Omental fat pad (tissue), 4 donors: ENCODE results near the gene HOOK1. TPM values are rescaled to one million over a fixed set of nuclear protein-coding genes. Genes with fewer than 3 reads are reported as not detected.
"Not testable (repeated sequence)": the region's sequence is repeated elsewhere in the genome, so short reads cannot be mapped to it uniquely, and the experiment has no call there.

Source experiments
- ATAC-seq: fragments of 150-250 bp; one replicate; pipeline ENCODE4 v1.9.1; 2016; ENCODE audit warnings: mild to moderate bottlenecking, moderate library complexity; ENCODE audit not compliant: low FRiP score
- DNase-seq: peaks from one replicate; pipeline ENCODE4 v3.0.0-alpha.2; 2019; ENCODE audit warnings: low spot score
- total RNA-seq, 4 donors: library from RNA; depleted of rRNA; stranded (reverse); fragments of >200 nt; gene quantifications; one replicate each; pipeline ENCODE4 v1.1.0, GENCODE V29; 2016
- TF ChIP-seq, protein P1 (sequence below), 3 donors: fragments of 450-650 bp; IDR thresholded peaks; one replicate each; pipeline ENCODE4 v1.5.1; 2016 to 2017; ENCODE audit warnings: antibody characterized with exemption in 3 of 3, mild to moderate bottlenecking in 3 of 3, moderate library complexity in 2 of 3

Gene HOOK1
- total RNA-seq, 4 donors from 2014 or later: 0.94 to 10.0 (median 2.5) TPM

DNA sequence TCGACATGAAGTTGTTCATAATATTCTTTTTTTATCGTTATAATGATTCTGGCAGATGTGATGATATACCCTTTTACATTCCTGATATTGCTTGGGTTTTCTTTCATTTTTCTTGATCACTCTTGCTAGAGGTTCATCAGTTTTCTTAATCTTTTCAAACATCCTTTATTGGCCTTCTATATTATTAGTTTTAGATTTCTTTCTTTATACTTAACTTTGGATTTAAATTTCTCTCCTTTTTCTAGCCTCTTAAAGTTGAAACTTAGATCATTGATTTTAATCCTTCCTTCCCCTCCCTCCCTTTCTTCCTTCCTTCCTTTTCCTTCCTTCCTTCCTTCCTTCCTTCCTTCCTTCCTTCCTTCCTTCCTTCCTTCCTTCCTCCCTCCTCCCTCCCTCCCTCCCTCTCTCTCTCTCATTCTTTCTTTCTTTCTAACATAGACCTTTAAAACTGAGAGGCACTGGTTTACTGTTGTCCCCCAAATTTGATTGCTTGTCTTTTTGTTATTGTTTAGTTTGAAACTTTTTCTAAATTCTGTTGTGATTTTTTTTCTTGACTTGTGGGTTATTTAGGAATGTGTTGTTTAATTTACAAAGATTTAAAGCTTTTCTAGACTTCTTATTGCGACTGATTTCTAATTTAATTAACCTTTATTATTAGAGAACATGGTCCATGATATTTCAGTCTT lies 31.6 kb downstream of the HOOK1 start:
- DNase-seq: no peak
- TF ChIP-seq, protein P1, sequence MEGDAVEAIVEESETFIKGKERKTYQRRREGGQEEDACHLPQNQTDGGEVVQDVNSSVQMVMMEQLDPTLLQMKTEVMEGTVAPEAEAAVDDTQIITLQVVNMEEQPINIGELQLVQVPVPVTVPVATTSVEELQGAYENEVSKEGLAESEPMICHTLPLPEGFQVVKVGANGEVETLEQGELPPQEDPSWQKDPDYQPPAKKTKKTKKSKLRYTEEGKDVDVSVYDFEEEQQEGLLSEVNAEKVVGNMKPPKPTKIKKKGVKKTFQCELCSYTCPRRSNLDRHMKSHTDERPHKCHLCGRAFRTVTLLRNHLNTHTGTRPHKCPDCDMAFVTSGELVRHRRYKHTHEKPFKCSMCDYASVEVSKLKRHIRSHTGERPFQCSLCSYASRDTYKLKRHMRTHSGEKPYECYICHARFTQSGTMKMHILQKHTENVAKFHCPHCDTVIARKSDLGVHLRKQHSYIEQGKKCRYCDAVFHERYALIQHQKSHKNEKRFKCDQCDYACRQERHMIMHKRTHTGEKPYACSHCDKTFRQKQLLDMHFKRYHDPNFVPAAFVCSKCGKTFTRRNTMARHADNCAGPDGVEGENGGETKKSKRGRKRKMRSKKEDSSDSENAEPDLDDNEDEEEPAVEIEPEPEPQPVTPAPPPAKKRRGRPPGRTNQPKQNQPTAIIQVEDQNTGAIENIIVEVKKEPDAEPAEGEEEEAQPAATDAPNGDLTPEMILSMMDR (IDR thresholded peaks at IDR 0.05): no peak
- no peak for ATAC-seq

DNA sequence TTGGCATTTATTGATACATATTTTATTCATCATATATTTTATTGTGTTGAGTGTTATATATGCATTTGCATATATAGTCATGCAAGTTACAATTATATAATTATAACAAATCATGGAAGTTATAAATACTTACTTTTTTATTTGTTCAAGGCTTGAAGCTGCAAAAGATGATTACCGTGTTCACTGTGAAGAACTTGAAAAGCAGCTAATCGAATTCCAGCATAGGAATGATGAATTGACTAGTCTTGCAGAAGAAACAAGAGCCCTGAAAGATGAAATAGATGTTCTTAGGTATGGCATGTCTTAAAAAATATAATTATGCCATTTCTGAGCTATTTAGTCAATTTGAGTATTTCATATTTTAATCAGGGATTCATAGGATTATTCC lies 32.1 kb downstream of the HOOK1 start:
- ATAC-seq (no peak), DNase-seq (no peak)
- TF ChIP-seq, protein P1 (IDR thresholded peaks at IDR 0.05): no peak

- DNase-seq (no peak), ATAC-seq (no peak)
- TF ChIP-seq, protein P1 (IDR thresholded peaks at IDR 0.05): no peak
Observed at GRCh38 chr1:59852117-59852516, 37.4 kb downstream of the HOOK1 start.

DNA sequence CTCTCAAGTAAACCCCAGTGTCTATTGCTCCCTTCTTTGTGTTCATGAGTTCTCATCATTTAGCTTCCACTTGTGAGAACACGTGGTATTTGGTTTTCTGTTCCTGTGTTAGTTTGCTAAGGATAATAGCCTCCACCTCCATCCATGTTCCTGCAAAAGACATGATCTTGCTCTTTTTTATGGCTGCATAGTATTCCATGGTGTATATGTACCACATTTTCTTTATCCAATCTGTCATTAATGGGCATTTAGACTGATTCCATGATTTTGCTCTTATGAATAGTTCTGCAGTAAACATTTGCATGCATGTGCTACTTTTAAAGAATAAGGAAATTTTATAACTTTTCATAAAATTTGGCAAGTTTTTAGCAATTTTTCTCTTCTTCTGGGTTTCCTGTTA lies 40.5 kb downstream of the HOOK1 start:
- DNase-seq, ATAC-seq: not testable (repeated sequence)

- DNase-seq: no peak
- ATAC-seq: no peak
- TF ChIP-seq, protein P1 (IDR thresholded peaks at IDR 0.05): no peak
Observed at GRCh38 chr1:59856725-59857338, 42.1 kb downstream of the HOOK1 start.

- ATAC-seq (no peak), DNase-seq (no peak)
- TF ChIP-seq, protein P1 (IDR thresholded peaks at IDR 0.05): no peak
Observed at GRCh38 chr1:59857679-59858354, 43.1 kb downstream of the HOOK1 start.

GRCh38 chr1:59866462-59866861 lies 51.7 kb downstream of the HOOK1 start:
- DNase-seq: no peak
- TF ChIP-seq, protein P1 (IDR thresholded peaks at IDR 0.05): no peak
- ATAC-seq: no peak
